ENCODE results near the gene PUM2. TPM values are rescaled to one million over a fixed set of nuclear protein-coding genes. Genes with fewer than 3 reads are reported as not detected.
"Not testable (repeated sequence)": the region's sequence is repeated elsewhere in the genome, so short reads cannot be mapped to it uniquely, and the experiment has no call there.

The PUM2 gene
- total RNA-seq, 1 donor from 2014 or later: 110 TPM

GRCh38 chr2:20368706-20369105 is 18.1 kb upstream of the PUM2 start:
- DNase-seq: no peak

GRCh38 chr2:20367929-20368328 is 17.3 kb upstream of the PUM2 start:
- not testable (repeated sequence) for DNase-seq

- DNase-seq: no peak
Measured at GRCh38 chr2:20366672-20367116, 16.1 kb upstream of the PUM2 start.

DNA sequence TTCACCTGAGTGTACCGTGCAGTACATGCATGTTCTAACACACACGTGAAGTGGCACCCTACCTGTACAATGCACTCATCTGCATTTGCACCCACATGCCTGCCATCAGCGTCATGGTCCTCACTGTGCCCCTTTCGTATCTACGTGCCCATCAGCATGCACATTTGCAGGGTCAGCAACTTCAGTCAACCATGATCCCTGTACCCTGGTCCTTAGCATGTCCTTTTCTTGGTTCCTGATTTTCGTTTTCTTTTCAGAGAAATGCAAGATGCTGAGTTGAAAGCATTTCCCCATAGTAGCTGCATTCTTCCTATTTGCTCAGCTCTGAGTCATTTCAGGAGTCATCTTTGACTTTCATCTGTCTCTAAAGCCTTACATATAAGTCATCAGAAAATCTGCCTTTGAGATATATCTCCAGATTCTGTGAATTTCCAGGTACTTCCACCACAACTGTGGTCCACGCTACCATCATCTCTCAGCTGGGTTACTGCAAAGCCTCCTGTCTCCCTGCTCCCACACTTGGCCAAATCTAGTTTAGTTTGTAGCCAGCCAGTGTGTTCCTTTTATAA is 14.7 kb upstream of the PUM2 start:
- DNase-seq: no peak

- no peak for DNase-seq
Measured at GRCh38 chr2:20363578-20363977, 12.9 kb upstream of the PUM2 start.

GRCh38 chr2:20362701-20363435 is 12.2 kb upstream of the PUM2 start:
- no peak for DNase-seq

DNA sequence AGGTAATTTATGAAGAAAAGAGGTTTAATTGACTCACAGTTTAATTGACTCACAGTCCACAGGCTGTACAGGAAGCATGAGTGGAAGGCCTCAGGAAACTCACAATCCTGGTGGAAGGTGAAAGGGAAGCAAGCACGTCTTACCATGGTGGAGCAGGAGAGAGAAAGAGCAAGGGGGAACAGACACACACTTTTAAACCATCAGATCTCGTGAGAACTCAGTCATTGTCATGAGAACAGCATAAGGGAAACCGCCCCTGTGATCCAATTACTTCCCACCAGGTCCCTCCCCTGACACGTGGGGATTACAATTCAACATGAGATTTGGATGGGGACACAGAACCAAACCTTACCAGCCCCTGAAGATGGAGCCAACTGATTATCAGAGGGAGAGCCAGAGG is 11.2 kb upstream of the PUM2 start:
- no peak for DNase-seq

- no peak for DNase-seq
Measured at GRCh38 chr2:20359096-20359495, 8.5 kb upstream of the PUM2 start.

- DNase-seq: no peak
Measured at GRCh38 chr2:20357638-20358389, 7.2 kb upstream of the PUM2 start.

DNA sequence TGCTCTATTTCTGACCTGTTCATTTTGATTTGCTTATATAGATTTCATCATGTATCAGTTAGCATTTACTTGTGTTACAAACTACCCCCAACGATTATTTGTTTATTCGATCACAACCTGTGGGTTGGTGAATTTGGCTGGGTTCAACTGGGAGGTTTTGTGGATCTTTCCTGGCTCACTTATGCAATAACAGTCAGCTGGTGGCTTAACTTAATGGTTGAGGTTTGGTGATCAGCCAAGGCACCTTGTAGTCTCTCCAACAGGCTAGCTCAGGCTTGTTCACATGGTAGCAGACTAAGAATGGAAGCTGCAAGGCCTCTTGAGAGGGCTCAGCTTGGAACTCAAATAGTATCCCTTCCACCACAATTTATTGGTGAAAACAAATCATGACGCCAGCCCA is 5.4 kb upstream of the PUM2 start:
- DNase-seq: no peak

DNA sequence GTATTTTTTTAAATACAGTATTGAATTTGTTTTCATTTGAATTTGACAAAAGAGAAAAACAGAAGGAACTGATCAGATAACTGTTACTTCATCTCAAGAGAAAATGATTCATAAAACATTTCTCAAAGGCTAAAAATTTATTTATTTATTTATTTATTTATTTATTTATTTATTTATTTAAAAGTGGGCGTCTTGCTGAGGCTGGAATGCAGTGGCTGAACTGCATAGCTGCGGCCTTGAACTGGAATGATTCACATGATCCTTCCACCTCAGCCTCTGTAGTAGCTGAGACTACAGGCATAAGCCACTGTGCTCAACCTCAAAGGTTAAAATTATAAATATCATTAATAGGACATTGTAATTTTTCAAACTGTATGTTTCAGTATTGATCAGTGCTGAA is 4.5 kb upstream of the PUM2 start:
- no peak for DNase-seq

GRCh38 chr2:20353241-20353992 is 2.8 kb upstream of the PUM2 start:
- no peak for DNase-seq

DNA sequence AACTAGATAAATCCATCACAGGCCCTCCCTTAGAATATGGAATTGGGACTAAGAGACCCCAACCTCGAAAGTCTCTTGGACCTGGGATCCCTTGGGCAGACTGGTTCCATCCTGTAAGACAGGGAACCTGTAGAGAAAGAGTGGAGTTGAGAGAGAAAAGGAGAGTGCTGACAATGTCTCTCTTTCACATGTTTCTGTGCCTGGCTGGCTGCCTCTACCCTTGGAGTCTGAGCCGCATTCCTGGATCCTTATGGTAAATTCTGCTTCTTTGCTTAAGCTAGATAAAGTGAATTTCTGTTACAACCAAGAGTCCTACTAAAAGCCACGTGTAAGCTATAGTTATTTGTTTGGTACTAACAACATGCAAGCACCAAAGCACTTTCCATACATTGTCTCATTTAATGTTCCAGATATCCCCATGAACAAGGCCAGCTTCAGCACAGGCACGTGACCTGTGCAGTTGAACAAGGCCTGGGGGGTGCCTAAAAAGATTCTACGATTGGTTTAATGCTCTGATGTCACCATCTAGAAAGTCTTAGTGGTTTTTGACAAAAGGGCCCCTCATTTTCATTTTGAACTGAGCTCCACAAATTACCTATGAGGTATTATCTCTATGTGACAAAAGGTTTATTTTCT is 2.1 kb upstream of the PUM2 start:
- DNase-seq: no peak

GRCh38 chr2:20352230-20352578 is 1.6 kb upstream of the PUM2 start:
- DNase-seq: no peak

DNA sequence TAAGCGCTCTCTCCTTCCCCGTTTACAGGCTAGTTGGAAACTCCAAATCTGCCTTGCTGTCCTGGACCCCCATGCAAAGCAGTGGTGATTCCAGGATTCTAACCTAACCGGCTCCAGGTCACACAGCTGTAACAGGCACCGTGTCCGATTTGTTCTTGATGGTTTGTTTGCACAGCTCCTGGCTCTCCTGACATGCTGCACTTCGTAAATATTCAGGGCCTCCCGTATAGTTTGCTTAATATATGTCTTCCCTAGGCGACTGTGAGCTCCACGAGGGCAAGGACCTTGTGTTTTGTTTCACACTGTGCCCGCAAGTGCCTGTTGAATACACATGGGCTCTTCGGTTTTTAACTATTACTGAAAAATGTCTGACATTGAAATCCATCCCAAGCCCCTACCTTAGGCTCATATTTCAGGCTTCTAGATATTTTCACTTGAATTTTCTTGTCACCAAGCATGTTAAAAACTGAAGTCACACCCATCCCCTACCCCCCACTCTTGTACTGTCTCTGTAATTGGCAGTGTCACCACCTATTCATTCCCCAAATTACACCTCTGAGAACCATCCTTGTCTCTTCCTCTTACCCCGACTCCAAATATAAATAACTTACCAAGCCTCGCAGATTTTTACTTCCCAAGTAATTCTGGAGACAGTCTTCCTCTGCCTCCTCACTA is 1.0 kb upstream of the PUM2 start:
- DNase-seq: no peak

GRCh38 chr2:20350041-20350712 is 467 bp downstream of the PUM2 start:
- DNase-seq: peak; percentile 75

- DNase-seq: no peak
Measured at GRCh38 chr2:20349513-20349921, 1.1 kb downstream of the PUM2 start.

GRCh38 chr2:20348542-20348941 is 2.1 kb downstream of the PUM2 start:
- DNase-seq: no peak

GRCh38 chr2:20346565-20347381 is 3.9 kb downstream of the PUM2 start:
- DNase-seq: no peak

DNA sequence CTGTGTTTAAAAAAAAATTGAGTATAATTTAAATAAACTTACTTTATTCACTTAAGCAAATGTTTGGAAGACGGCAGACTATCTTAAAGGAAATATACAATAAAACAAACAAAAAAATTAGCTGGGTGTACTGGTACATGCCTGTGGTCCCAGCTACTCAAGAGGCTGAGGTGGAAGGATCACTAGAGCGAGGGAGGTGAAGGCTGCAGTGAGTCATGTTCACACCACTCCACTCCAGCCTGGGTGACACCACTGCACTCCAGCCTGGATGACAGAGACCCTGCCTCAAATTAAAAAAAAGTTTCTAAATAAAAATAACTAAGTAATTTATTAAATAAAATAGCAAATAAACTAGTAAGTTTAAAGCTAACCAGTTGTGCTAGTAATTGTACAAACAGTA is 7.5 kb downstream of the PUM2 start:
- no peak for DNase-seq
